Measurements from ENCODE around the gene COL20A1.

Gene COL20A1

GRCh38 chr20:63380346-63380870, 87.4 kb downstream of the COL20A1 start:
- no peak for DNase-seq

GRCh38 chr20:63381781-63382431, 88.9 kb downstream of the COL20A1 start:
- DNase-seq, result peak; percentile 33

- DNase-seq, result no peak
These were observed 89.7 kb downstream of the COL20A1 start for GRCh38 chr20:63382551-63383300.

- DNase-seq, result no peak
These were observed 90.6 kb downstream of the COL20A1 start for GRCh38 chr20:63383556-63383955.

- no peak for DNase-seq
These were observed 91.3 kb downstream of the COL20A1 start for GRCh38 chr20:63384336-63384735.

Data from NCI-H345 (cell line).